Thyroid gland (tissue), 4 donors: ENCODE data around the gene PLPPR5. TPM values are rescaled to one million over a fixed set of nuclear protein-coding genes. Genes with fewer than 3 reads are reported as not detected.

Source experiments
- DNase-seq, 2 donors: peaks; one replicate each; pipeline ENCODE4 v3.0.0-alpha.2; 2019
- H3K27ac ChIP-seq, 3 donors: fragments of 200-600 bp; sonication (generic); 1 replicate in 2 of 3; 2 replicates in 1 of 3; pipeline ENCODE4 v1.5.1; 2016 to 2019; ENCODE audit warnings: mild to moderate bottlenecking in 1 of 3, moderate library complexity in 1 of 3
- H3K27me3 ChIP-seq: fragments of 200-600 bp; sonication (generic); one replicate; pipeline ENCODE4 v1.5.1; 2019
- H3K36me3 ChIP-seq, 2 donors: fragments of 200-600 bp; sonication (generic); one replicate each; pipeline ENCODE4 v1.5.1; 2016 to 2019
- H3K4me1 ChIP-seq, 2 donors: fragments of 200-600 bp; sonication (generic); one replicate each; pipeline ENCODE4 v1.5.1; 2017 to 2019
- H3K4me3 ChIP-seq, 3 donors: fragments of 200-600 bp; sonication (generic); replicated peaks in 1 of 3; 1 replicate in 2 of 3; 2 replicates in 1 of 3; pipeline ENCODE4 v1.5.1; 2016; ENCODE audit warnings: mild to moderate bottlenecking in 1 of 3
- H3K9me3 ChIP-seq: fragments of 200-600 bp; sonication (generic); one replicate; pipeline ENCODE4 v1.5.1; 2017
- CTCF ChIP-seq, 6 experiments: fragments of 200-600 bp in 3 of 6; fragments of 450-650 bp in 3 of 6; sonication (generic) in 3 of 6; IDR thresholded peaks; one replicate each; pipeline ENCODE4 v1.5.1; 2016 to 2019; ENCODE audit warnings: antibody characterized with exemption in 6 of 6, mild to moderate bottlenecking in 2 of 6, inconsistent platforms in 1 of 6, moderate library complexity in 1 of 6
- POLR2A ChIP-seq, 2 donors: fragments of 450-650 bp; IDR thresholded peaks; one replicate each; pipeline ENCODE4 v1.6.1; 2017; ENCODE audit warnings: antibody characterized with exemption in 2 of 2, mild to moderate bottlenecking in 2 of 2, moderate library complexity in 1 of 2
- WGBS, 2 donors: methylation state at CpG; one replicate each; pipeline ENCODE4 v1.1.5; 2017; 5-methylcytosine and 5-hydroxymethylcytosine counted together
- intact Hi-C: fragments of 100-400 bp; cut with DNase I; formaldehyde crosslinking; loops from one replicate; pipeline ENCODE4 v1.15.1; 2023
- total RNA-seq, 4 donors: library from RNA; depleted of rRNA; stranded (reverse); fragments of >200 nt; gene quantifications; one replicate each; pipeline ENCODE4 v1.2.3, GENCODE V29; 2016

PLPPR5 gene
- total RNA-seq, 4 donors from 2014 or later: not detected

- H3K4me3 ChIP-seq: no peak overlapping the region
- no peaks in the 10 kb centered on the region for H3K9me3 ChIP-seq
- TF ChIP-seq POLR2A (IDR thresholded peaks at IDR 0.05) (no peak), CTCF (IDR thresholded peaks at IDR 0.05) (no peak)
- 87 to 89% methylated on average over 2 of the region's 2 CpGs for WGBS, 2 donors
- no peaks in the 10 kb centered on the region for H3K27me3 ChIP-seq
- no peak for DNase-seq
- H3K4me1 ChIP-seq: no peaks in the 10 kb centered on the region
- H3K27ac ChIP-seq: no peak overlapping the region
- intact Hi-C loops: no loop called here
- no peaks in the 10 kb centered on the region for H3K36me3 ChIP-seq
These were observed 13.0 kb upstream of the PLPPR5 start for GRCh38 chr1:99017655-99018054.

GRCh38 chr1:99010679-99011078 is 6.0 kb upstream of the PLPPR5 start:
- intact Hi-C loops: no loop called here
- Histone ChIP-seq H3K36me3 (no peaks in the 10 kb centered on the region), H3K27me3 (no peaks in the 10 kb centered on the region), H3K4me3 (no peak overlapping the region), H3K4me1 (no peaks in the 10 kb centered on the region), H3K9me3 (no peaks in the 10 kb centered on the region), H3K27ac (no peak overlapping the region)
- 83% methylated on average over 2 of the region's 2 CpGs for WGBS, 2 donors
- no peak for TF ChIP-seq CTCF (IDR thresholded peaks at IDR 0.05)
- TF ChIP-seq POLR2A (IDR thresholded peaks at IDR 0.05): no peak
- no peak for DNase-seq

GRCh38 chr1:99007366-99007765 is 2.7 kb upstream of the PLPPR5 start:
- intact Hi-C loops: no loop called here
- WGBS, 2 donors: 69 to 80% methylated on average over 3 of the region's 3 CpGs
- H3K27me3 ChIP-seq: peaks cover 8% of the 10 kb centered on the region

GRCh38 chr1:99005537-99005942 is 879 bp upstream of the PLPPR5 start:
- TF ChIP-seq POLR2A (IDR thresholded peaks at IDR 0.05): no peak
- Histone ChIP-seq H3K27me3 (peaks cover 8% of the 10 kb centered on the region), H3K9me3 (no peaks in the 10 kb centered on the region), H3K4me3 (no peak overlapping the region), H3K27ac (no peak overlapping the region), H3K4me1 (peaks cover 0 to 16% of the 10 kb centered on the region in 2 donors), H3K36me3 (no peaks in the 10 kb centered on the region)
- no peak for DNase-seq
- WGBS, 2 donors: 20 to 28% methylated on average over 8 of the region's 8 CpGs
- intact Hi-C loops: no loop called here

More at GRCh38 chr1:99007366-99007765, 2.7 kb upstream of the PLPPR5 start:
- H3K4me3 ChIP-seq: no peak overlapping the region
- no peaks in the 10 kb centered on the region for H3K36me3 ChIP-seq
- TF ChIP-seq CTCF (IDR thresholded peaks at IDR 0.05) (no peak), POLR2A (IDR thresholded peaks at IDR 0.05) (no peak)
- DNase-seq: no peak
- H3K4me1 ChIP-seq: peaks cover 0 to 16% of the 10 kb centered on the region in 2 donors
- H3K27ac ChIP-seq: no peak overlapping the region
- no peaks in the 10 kb centered on the region for H3K9me3 ChIP-seq

GRCh38 chr1:99004254-99004860 is 304 bp downstream of the PLPPR5 start:
- Histone ChIP-seq H3K9me3 (no peaks in the 10 kb centered on the region), H3K4me1 (peaks cover 0 to 16% of the 10 kb centered on the region in 2 donors), H3K36me3 (no peaks in the 10 kb centered on the region), H3K27ac (no peak overlapping the region), H3K4me3 (peak overlapping the region in 1 of 3 donors; percentile 24), H3K27me3 (peaks cover 8% of the 10 kb centered on the region)
- intact Hi-C loops: no loop called here
- 0 to 2% methylated on average over 11 of the region's 66 CpGs for WGBS, 2 donors
- DNase-seq: peak in 1 of 2 donors; percentile 8
- TF ChIP-seq POLR2A (IDR thresholded peaks at IDR 0.05) (no peak), CTCF (IDR thresholded peaks at IDR 0.05) (no peak)
